SU-DHL-6 (cell line): Measurements from ENCODE around the gene KCNB1.

Source experiments
- CTCF ChIP-seq: fragments of 200-600 bp; sonication (generic); IDR thresholded peaks from one replicate; pipeline ENCODE4 v1.5.1; 2017; ENCODE audit warnings: antibody characterized with exemption, mild to moderate bottlenecking, low read length, moderate library complexity; ENCODE audit not compliant: insufficient read depth, poor library complexity, severe bottlenecking
- EZH2phosphoT487 ChIP-seq: fragments of 200-600 bp; sonication (generic), shearing (Covaris generic); conservative IDR thresholded peaks from 2 replicates; pipeline ENCODE4 v1.6.1; 2018; ENCODE audit warnings: mild to moderate bottlenecking, antibody characterized with exemption, low read length, moderate library complexity, mixed read lengths

GRCh38 chr20:49483696-49484123 is 1.2 kb upstream of the KCNB1 start:
- TF ChIP-seq CTCF (no peak), EZH2phosphoT487 (no peak)
